HEK293 (cell line): Measurements from ENCODE around the gene UNCX.
"Not testable (repeated sequence)": the region's sequence is repeated elsewhere in the genome, so short reads cannot be mapped to it uniquely, and the experiment has no call there.

Source experiments
- CTCF ChIA-PET: fragments of 350-600 bp; formaldehyde crosslinking; extraction: SDS; loops from one replicate; lab custom pipeline; 2021; ENCODE audit warnings: antibody characterized with exemption; lab: Yijun Ruan, JAX
- POLR2A ChIA-PET: fragments of 300-600 bp; formaldehyde crosslinking; extraction: SDS; loops from one replicate; lab custom pipeline; 2020; ENCODE audit warnings: antibody characterized with exemption, inconsistent platforms; lab: Yijun Ruan, JAX
- H3K27ac ChIP-seq: fragments of 200-500 bp; sonication (Bioruptor generic); 2 replicates; pipeline ENCODE4 v1.5.1; 2014; ENCODE audit warnings: low read depth, low read length, control low read depth, inconsistent platforms; ENCODE audit errors: extremely low read depth
- H3K36me3 ChIP-seq, 2 experiments: fragments of 200-500 bp in 1 of 2; sonication (Bioruptor generic) in 1 of 2; 1 replicate in 1 of 2; 2 replicates in 1 of 2; pipeline ENCODE4 v1.5.1; 2014 to 2017; ENCODE audit warnings: inconsistent platforms in 2 of 2, low read length in 2 of 2; ENCODE audit not compliant: control insufficient read depth in 2 of 2, insufficient read depth in 1 of 2
- H3K4me1 ChIP-seq: fragments of 200-500 bp; sonication (Bioruptor generic); 2 replicates; pipeline ENCODE4 v1.5.1; 2014; ENCODE audit warnings: mild to moderate bottlenecking, low read length, inconsistent platforms; ENCODE audit not compliant: control insufficient read depth, insufficient read depth
- H3K4me3 ChIP-seq: 2 replicates; pipeline ENCODE4 v1.5.1; 2011; ENCODE audit warnings: low read depth, mild to moderate bottlenecking, control low read depth, low read length, moderate library complexity
- H3K9me3 ChIP-seq: fragments of 200-500 bp; sonication (Bioruptor generic); 2 replicates; pipeline ENCODE4 v1.5.1; 2014; ENCODE audit warnings: low read depth, low read length, inconsistent platforms; ENCODE audit not compliant: control insufficient read depth, insufficient read depth
- RBAK ChIP-seq: fragments of 450-650 bp; formaldehyde crosslinking; IDR thresholded peaks from 2 replicates; pipeline ENCODE4 v1.5.1; 2016; ENCODE audit warnings: missing biosample characterization, missing genetic modification characterization
- ZBTB1 ChIP-seq: fragments of 450-650 bp; formaldehyde crosslinking; IDR thresholded peaks from 2 replicates; pipeline ENCODE4 v1.5.1; 2016; ENCODE audit warnings: missing biosample characterization, missing genetic modification characterization
- ZBTB20 ChIP-seq: fragments of 450-650 bp; formaldehyde crosslinking; IDR thresholded peaks from 2 replicates; pipeline ENCODE4 v1.5.1; 2016; ENCODE audit warnings: missing biosample characterization, missing genetic modification characterization
- ZBTB49 ChIP-seq: fragments of 450-650 bp; formaldehyde crosslinking; IDR thresholded peaks from 2 replicates; pipeline ENCODE4 v1.5.1; 2016; ENCODE audit warnings: missing biosample characterization, missing genetic modification characterization, low read depth
- ZEB2 ChIP-seq: fragments of 450-650 bp; formaldehyde crosslinking; IDR thresholded peaks from 2 replicates; pipeline ENCODE4 v1.5.1; 2016; ENCODE audit warnings: missing biosample characterization, missing genetic modification characterization
- ZNF121 ChIP-seq: fragments of 450-650 bp; formaldehyde crosslinking; IDR thresholded peaks from 2 replicates; pipeline ENCODE4 v1.5.1; 2016; ENCODE audit warnings: missing biosample characterization, missing genetic modification characterization
- ZNF138 ChIP-seq: fragments of 450-650 bp; formaldehyde crosslinking; IDR thresholded peaks from 2 replicates; pipeline ENCODE4 v1.5.1; 2016; ENCODE audit warnings: missing biosample characterization, missing genetic modification characterization, borderline replicate concordance
- ZNF157 ChIP-seq: fragments of 450-650 bp; formaldehyde crosslinking; IDR thresholded peaks from 2 replicates; pipeline ENCODE4 v1.5.1; 2016; ENCODE audit warnings: missing biosample characterization, missing genetic modification characterization
- ZNF18 ChIP-seq: fragments of 450-650 bp; formaldehyde crosslinking; IDR thresholded peaks from 2 replicates; pipeline ENCODE4 v1.5.1; 2016; ENCODE audit warnings: missing biosample characterization, missing genetic modification characterization
- ZNF239 ChIP-seq: fragments of 450-650 bp; formaldehyde crosslinking; IDR thresholded peaks from 2 replicates; pipeline ENCODE4 v1.5.1; 2016; ENCODE audit warnings: missing biosample characterization, missing genetic modification characterization
- ZNF280D ChIP-seq: fragments of 450-650 bp; formaldehyde crosslinking; IDR thresholded peaks from 2 replicates; pipeline ENCODE4 v1.5.1; 2016; ENCODE audit warnings: missing biosample characterization, missing genetic modification characterization
- ZNF324 ChIP-seq: fragments of 450-650 bp; formaldehyde crosslinking; IDR thresholded peaks from 2 replicates; pipeline ENCODE4 v1.5.1; 2016; ENCODE audit warnings: missing biosample characterization, missing genetic modification characterization
- ZNF354C ChIP-seq: fragments of 450-650 bp; formaldehyde crosslinking; IDR thresholded peaks from 2 replicates; pipeline ENCODE4 v1.5.1; 2016; ENCODE audit warnings: missing biosample characterization, missing genetic modification characterization, low read depth, borderline replicate concordance
- ZNF433 ChIP-seq: fragments of 450-650 bp; formaldehyde crosslinking; IDR thresholded peaks from 2 replicates; pipeline ENCODE4 v1.5.1; 2016; ENCODE audit warnings: missing biosample characterization, missing genetic modification characterization, low read depth
- ZNF530 ChIP-seq: fragments of 450-650 bp; formaldehyde crosslinking; IDR thresholded peaks from 2 replicates; pipeline ENCODE4 v1.5.1; 2016; ENCODE audit warnings: low read depth, missing biosample characterization, missing genetic modification characterization
- ZNF580 ChIP-seq: fragments of 450-650 bp; formaldehyde crosslinking; IDR thresholded peaks from 2 replicates; pipeline ENCODE4 v1.5.1; 2016; ENCODE audit warnings: missing biosample characterization, missing genetic modification characterization
- ZNF596 ChIP-seq: fragments of 450-650 bp; IDR thresholded peaks from 2 replicates; pipeline ENCODE4 v1.5.0; 2018; ENCODE audit warnings: missing biosample characterization, mild to moderate bottlenecking, missing genetic modification characterization, moderate library complexity
- ZNF621 ChIP-seq: fragments of 450-650 bp; formaldehyde crosslinking; IDR thresholded peaks from 2 replicates; pipeline ENCODE4 v1.5.1; 2017; ENCODE audit warnings: missing biosample characterization, missing genetic modification characterization
- ZNF623 ChIP-seq: fragments of 450-650 bp; formaldehyde crosslinking; IDR thresholded peaks from 2 replicates; pipeline ENCODE4 v1.5.1; 2016; ENCODE audit warnings: missing biosample characterization, missing genetic modification characterization
- ZNF654 ChIP-seq: fragments of 450-650 bp; formaldehyde crosslinking; IDR thresholded peaks from 2 replicates; pipeline ENCODE4 v1.5.1; 2016; ENCODE audit warnings: low read depth, missing biosample characterization, missing genetic modification characterization
- ZNF837 ChIP-seq: fragments of 450-650 bp; formaldehyde crosslinking; IDR thresholded peaks from 2 replicates; pipeline ENCODE4 v1.5.1; 2016; ENCODE audit warnings: missing biosample characterization, missing genetic modification characterization
- TF ChIP-seq, protein P1 (sequence below): IDR thresholded peaks from 2 replicates; pipeline ENCODE4 v1.6.1; 2011; ENCODE audit warnings: mild to moderate bottlenecking, low read depth, low read length, borderline replicate concordance

UNCX gene

GRCh38 chr7:1211611-1212010, 21.1 kb upstream of the UNCX start (continued):
- no peak for TF ChIP-seq ZNF280D (tag by site-specific recombination)
- TF ChIP-seq ZNF138 (tag by site-specific recombination), result no peak
- no peak for TF ChIP-seq ZNF433 (tag by site-specific recombination)
- no peak for TF ChIP-seq RBAK
- TF ChIP-seq, protein P1, sequence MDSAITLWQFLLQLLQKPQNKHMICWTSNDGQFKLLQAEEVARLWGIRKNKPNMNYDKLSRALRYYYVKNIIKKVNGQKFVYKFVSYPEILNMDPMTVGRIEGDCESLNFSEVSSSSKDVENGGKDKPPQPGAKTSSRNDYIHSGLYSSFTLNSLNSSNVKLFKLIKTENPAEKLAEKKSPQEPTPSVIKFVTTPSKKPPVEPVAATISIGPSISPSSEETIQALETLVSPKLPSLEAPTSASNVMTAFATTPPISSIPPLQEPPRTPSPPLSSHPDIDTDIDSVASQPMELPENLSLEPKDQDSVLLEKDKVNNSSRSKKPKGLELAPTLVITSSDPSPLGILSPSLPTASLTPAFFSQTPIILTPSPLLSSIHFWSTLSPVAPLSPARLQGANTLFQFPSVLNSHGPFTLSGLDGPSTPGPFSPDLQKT, result no peak
- TF ChIP-seq ZNF623 (tag by site-specific recombination), result no peak
- TF ChIP-seq ZBTB49 (tag by site-specific recombination), result no peak

DNA sequence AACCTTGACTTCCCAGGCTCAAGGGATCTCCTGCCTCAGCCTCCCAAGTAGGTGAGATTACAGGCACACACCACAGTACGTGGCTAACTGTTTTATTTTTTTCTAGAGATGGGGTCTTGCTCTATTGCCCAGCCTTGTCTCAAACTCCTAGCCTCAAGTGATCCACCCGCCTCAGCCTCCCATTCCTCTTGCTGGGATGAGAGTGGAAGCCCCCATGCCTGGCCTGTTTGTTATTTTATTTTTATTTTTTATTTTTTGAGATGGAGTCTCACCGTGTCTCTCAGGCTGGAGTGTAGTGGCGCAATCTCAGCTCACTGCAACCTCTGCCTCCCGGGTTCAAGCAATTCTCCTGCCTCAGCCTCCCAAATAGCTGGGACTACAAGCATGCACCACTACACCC, 20.6 kb upstream of the UNCX start:
- H3K9me3 ChIP-seq, POLR2A ChIA-PET: not testable (repeated sequence)
- TF ChIP-seq ZNF121, result peak; percentile 72

DNA sequence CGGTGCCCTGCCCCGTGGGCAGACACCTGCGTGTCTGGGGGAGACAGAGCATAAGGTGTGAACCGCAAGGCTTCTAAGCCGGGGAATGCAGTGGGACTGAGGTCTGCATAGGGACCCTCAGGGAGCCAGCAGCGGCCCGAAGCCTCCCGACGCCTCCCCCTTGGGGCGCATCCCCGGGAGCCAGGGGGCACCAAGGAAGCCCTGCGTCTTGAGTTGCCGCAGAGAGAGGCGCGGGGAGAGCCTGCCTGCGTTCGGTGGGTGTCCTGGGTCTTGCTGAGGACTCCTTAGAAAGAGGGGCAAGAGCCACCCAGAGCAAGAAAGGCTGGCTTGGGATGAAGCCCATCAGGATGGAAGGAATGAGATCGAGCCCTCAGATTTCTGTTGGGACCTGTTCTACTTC, 18.2 kb upstream of the UNCX start:
- Histone ChIP-seq H3K4me3 (no peak overlapping the region), H3K36me3 (no peaks in the 10 kb centered on the region), H3K9me3 (no peaks in the 10 kb centered on the region), H3K4me1 (peaks cover 5% of the 10 kb centered on the region)
- ChIA-PET POLR2A (no interaction called here), CTCF (no interaction called here)
- TF ChIP-seq ZNF621 (no peak), ZNF530 (tag by site-specific recombination) (no peak), ZNF239 (tag by site-specific recombination) (no peak), ZNF18 (tag by site-specific recombination) (no peak), ZEB2 (tag by site-specific recombination) (no peak), ZBTB20 (tag by site-specific recombination) (no peak), ZNF324 (tag by site-specific recombination) (no peak), ZNF596 (tag by site-specific recombination) (no peak), ZNF354C (tag by site-specific recombination) (no peak), ZNF157 (tag by site-specific recombination) (no peak), ZNF580 (no peak), ZBTB1 (no peak), ZNF654 (tag by site-specific recombination) (no peak), ZNF837 (tag by site-specific recombination) (no peak)
- TF ChIP-seq, all 188 proteins: peak for 0
- H3K27ac ChIP-seq, result no peak overlapping the region

More for the DNA sequence above, 20.6 kb upstream of the UNCX start:
- H3K4me1 ChIP-seq, CTCF ChIA-PET, H3K4me3 ChIP-seq, H3K27ac ChIP-seq, H3K36me3 ChIP-seq: not testable (repeated sequence)
